GM12878 (cell line): ENCODE measurements around the gene YKT6. TPM values are rescaled to one million over a fixed set of nuclear protein-coding genes. Genes with fewer than 3 reads are reported as not detected.

Experiments
- BACH1 ChIP-seq: fragments of 450-650 bp; IDR thresholded peaks from 2 replicates; pipeline ENCODE4 v1.6.1; 2017; ENCODE audit warnings: mild to moderate bottlenecking, borderline replicate concordance
- BMI1 ChIP-seq: fragments of 450-650 bp; IDR thresholded peaks from 2 replicates; pipeline ENCODE4 v1.6.1; 2016; ENCODE audit warnings: mild to moderate bottlenecking, moderate library complexity, borderline replicate concordance
- CBFB ChIP-seq: IDR thresholded peaks from 2 replicates; pipeline ENCODE4 v1.6.1; 2016; ENCODE audit warnings: antibody characterized with exemption, low read depth
- EP300 ChIP-seq, 2 experiments: fragments of 150-350 bp in 1 of 2; IDR thresholded peaks; 2 replicates each; pipeline ENCODE4 v1.6.1; 2011 to 2012; ENCODE audit warnings: low read depth in 2 of 2, low read length in 2 of 2, borderline replicate concordance in 1 of 2, improper control_type of control experiment in 1 of 2, inconsistent platforms in 1 of 2; ENCODE audit not compliant: control insufficient read depth in 1 of 2
- JUND ChIP-seq: IDR thresholded peaks from 2 replicates; pipeline ENCODE4 v1.6.1; 2012; ENCODE audit warnings: low read depth, mild to moderate bottlenecking, low read length, improper control_type of control experiment, moderate library complexity
- MYB ChIP-seq: fragments of 150-350 bp; IDR thresholded peaks from 2 replicates; pipeline ENCODE4 v1.6.1; 2014; ENCODE audit warnings: mild to moderate bottlenecking, low read depth, low read length, borderline replicate concordance
- NFIC ChIP-seq: IDR thresholded peaks from 2 replicates; pipeline ENCODE4 v1.6.1; 2012; ENCODE audit warnings: low read depth, mild to moderate bottlenecking, inconsistent platforms, low read length, moderate library complexity
- NR2C2 ChIP-seq: IDR thresholded peaks from 2 replicates; pipeline ENCODE4 v1.6.1; 2011; ENCODE audit warnings: borderline replicate concordance, low read depth; ENCODE audit not compliant: control insufficient read depth, insufficient read length
- PAX8 ChIP-seq: fragments of 450-650 bp; IDR thresholded peaks from 2 replicates; pipeline ENCODE4 v1.6.1; 2017; ENCODE audit warnings: mild to moderate bottlenecking, moderate library complexity
- POU2F2 ChIP-seq: IDR thresholded peaks from 3 replicates; pipeline ENCODE4 v1.6.1; 2011; ENCODE audit warnings: low read depth, mild to moderate bottlenecking, low read length, borderline replicate concordance
- RFX5 ChIP-seq: IDR thresholded peaks from 2 replicates; pipeline ENCODE4 v1.6.1; 2011; ENCODE audit warnings: low read depth, low read length, improper control_type of control experiment
- TCF7 ChIP-seq: IDR thresholded peaks from 2 replicates; pipeline ENCODE4 v1.6.1; 2014; ENCODE audit warnings: antibody characterized with exemption, borderline replicate concordance
- ZNF207 ChIP-seq: fragments of 450-650 bp; IDR thresholded peaks from 2 replicates; pipeline ENCODE4 v1.6.1; 2014; ENCODE audit warnings: antibody characterized with exemption, mild to moderate bottlenecking, borderline replicate concordance
- polyA plus RNA-seq, 11 experiments: library from polyadenylated mRNA; depleted of rRNA in 4 of 11; unstranded in 6 of 11; stranded (reverse) in 5 of 11; fragments of >200 nt; fragmentation: Nextera tagmentation in 4 of 11; fragmentation: Illumina TruSeq in 1 of 11; extraction: Ambion mirVana in 4 of 11; extraction: Trizol in 1 of 11; gene quantifications; 1 replicate in 1 of 11; 2 replicates in 10 of 11; pipeline versions ENCODE4 v1.2.1 to v1.2.3, GENCODE V29; 2011 to 2016; ENCODE audit warnings: inconsistent platforms in 2 of 11, missing spikeins in 2 of 11, low read depth in 1 of 11
- total RNA-seq, 4 experiments: library from RNA; depleted of rRNA in 3 of 4; stranded (reverse); fragments of >200 nt in 3 of 4; fragmentation: Illumina TruSeq in 1 of 4; extraction: Trizol in 1 of 4; gene quantifications; 2 replicates each; pipeline versions ENCODE4 v1.2.1 to v1.2.3, GENCODE V29; 2013 to 2021
- TF ChIP-seq, protein P1 (sequence below): fragments of 450-650 bp; formaldehyde crosslinking; IDR thresholded peaks from 2 replicates; pipeline ENCODE4 v1.5.0; 2022; ENCODE audit warnings: mild to moderate bottlenecking, missing genetic modification characterization
- TF ChIP-seq, protein P2 (sequence below): fragments of 450-650 bp; IDR thresholded peaks from 2 replicates; pipeline ENCODE4 v1.6.1; 2016; ENCODE audit warnings: mild to moderate bottlenecking
- TF ChIP-seq, protein P3 (sequence below): fragments of 450-650 bp; IDR thresholded peaks from 2 replicates; pipeline ENCODE4 v1.6.1; 2017; ENCODE audit warnings: antibody characterized with exemption, mild to moderate bottlenecking, moderate library complexity

The YKT6 gene
- total and polyA plus RNA-seq, 10 of the 15 experiments (the other 5 are each of a cell fraction or from before 2014, with no cell fraction given), result 1.7 to 95.2 (median 70.5) TPM

DNA sequence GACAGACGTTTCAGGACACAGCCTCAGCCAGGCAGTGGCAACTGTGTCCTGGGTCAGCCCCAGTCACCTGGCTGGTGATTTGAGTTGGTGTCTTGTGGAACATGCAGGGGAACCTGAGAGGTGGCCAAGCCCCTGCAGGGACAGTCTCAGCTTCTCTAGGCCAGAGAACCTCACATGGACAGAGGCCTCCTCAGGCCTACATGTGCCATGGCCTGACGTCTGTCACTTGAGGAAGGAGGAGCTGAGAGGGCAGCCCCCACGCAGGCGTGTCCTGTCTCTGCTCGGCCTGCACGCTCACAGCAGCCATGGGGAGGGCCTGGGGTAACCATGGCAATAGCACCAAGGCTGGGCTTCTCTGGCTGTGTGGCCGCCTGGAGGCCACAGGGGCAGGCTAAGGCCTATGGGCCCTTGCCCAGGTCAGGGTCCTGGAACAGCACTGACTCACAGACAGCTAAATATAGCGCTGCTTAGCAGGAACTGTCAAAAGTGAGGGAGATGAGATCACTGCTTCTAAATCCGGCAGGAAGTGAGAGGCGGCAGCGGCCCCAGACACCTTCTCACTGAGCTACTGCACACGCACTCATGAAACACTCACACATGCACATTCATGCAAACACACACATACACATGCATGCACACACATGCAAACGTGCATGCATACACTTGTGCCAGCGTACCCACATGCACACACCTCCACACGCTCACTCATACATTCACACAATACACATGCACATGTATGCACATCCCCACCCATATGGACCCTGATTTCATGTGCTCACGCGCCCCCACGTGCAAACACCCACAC lies 57.0 kb downstream of the YKT6 start (continued):
- peak; percentile 82; the same call in 1 of the 2 replicates for TF ChIP-seq JUND
- peak; percentile 69 to 93 for TF ChIP-seq EP300 (IDR thresholded peaks at IDR 0.05; ENCODE audit: borderline replicate concordance in 1 of 2, control insufficient read depth in 1 of 2, low read depth in 2 of 2, low read length in 2 of 2)
- peak; percentile 96 for TF ChIP-seq BMI1
- TF ChIP-seq ZNF207, result peak; percentile 53; the same call in 1 of the 2 replicates
- peak; percentile 88; the same call in 1 of the 2 replicates for TF ChIP-seq PAX8
- no peak for TF ChIP-seq TCF7
- TF ChIP-seq POU2F2, result peak; percentile 95; the same call in 2 of the 3 replicates
- no peak for TF ChIP-seq MYB
- TF ChIP-seq CBFB, result peak; percentile 68; the same call in 1 of the 2 replicates
- TF ChIP-seq, protein P1, sequence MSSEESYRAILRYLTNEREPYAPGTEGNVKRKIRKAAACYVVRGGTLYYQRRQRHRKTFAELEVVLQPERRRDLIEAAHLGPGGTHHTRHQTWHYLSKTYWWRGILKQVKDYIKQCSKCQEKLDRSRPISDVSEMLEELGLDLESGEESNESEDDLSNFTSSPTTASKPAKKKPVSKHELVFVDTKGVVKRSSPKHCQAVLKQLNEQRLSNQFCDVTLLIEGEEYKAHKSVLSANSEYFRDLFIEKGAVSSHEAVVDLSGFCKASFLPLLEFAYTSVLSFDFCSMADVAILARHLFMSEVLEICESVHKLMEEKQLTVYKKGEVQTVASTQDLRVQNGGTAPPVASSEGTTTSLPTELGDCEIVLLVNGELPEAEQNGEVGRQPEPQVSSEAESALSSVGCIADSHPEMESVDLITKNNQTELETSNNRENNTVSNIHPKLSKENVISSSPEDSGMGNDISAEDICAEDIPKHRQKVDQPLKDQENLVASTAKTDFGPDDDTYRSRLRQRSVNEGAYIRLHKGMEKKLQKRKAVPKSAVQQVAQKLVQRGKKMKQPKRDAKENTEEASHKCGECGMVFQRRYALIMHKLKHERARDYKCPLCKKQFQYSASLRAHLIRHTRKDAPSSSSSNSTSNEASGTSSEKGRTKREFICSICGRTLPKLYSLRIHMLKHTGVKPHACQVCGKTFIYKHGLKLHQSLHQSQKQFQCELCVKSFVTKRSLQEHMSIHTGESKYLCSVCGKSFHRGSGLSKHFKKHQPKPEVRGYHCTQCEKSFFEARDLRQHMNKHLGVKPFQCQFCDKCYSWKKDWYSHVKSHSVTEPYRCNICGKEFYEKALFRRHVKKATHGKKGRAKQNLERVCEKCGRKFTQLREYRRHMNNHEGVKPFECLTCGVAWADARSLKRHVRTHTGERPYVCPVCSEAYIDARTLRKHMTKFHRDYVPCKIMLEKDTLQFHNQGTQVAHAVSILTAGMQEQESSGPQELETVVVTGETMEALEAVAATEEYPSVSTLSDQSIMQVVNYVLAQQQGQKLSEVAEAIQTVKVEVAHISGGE (CRISPR knock-in tag), result no peak
- TF ChIP-seq, protein P2, sequence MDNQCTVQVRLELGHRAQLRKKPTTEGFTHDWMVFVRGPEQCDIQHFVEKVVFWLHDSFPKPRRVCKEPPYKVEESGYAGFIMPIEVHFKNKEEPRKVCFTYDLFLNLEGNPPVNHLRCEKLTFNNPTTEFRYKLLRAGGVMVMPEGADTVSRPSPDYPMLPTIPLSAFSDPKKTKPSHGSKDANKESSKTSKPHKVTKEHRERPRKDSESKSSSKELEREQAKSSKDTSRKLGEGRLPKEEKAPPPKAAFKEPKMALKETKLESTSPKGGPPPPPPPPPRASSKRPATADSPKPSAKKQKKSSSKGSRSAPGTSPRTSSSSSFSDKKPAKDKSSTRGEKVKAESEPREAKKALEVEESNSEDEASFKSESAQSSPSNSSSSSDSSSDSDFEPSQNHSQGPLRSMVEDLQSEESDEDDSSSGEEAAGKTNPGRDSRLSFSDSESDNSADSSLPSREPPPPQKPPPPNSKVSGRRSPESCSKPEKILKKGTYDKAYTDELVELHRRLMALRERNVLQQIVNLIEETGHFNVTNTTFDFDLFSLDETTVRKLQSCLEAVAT, result peak; percentile 54; the same call in 1 of the 2 replicates
- TF ChIP-seq, protein P3, sequence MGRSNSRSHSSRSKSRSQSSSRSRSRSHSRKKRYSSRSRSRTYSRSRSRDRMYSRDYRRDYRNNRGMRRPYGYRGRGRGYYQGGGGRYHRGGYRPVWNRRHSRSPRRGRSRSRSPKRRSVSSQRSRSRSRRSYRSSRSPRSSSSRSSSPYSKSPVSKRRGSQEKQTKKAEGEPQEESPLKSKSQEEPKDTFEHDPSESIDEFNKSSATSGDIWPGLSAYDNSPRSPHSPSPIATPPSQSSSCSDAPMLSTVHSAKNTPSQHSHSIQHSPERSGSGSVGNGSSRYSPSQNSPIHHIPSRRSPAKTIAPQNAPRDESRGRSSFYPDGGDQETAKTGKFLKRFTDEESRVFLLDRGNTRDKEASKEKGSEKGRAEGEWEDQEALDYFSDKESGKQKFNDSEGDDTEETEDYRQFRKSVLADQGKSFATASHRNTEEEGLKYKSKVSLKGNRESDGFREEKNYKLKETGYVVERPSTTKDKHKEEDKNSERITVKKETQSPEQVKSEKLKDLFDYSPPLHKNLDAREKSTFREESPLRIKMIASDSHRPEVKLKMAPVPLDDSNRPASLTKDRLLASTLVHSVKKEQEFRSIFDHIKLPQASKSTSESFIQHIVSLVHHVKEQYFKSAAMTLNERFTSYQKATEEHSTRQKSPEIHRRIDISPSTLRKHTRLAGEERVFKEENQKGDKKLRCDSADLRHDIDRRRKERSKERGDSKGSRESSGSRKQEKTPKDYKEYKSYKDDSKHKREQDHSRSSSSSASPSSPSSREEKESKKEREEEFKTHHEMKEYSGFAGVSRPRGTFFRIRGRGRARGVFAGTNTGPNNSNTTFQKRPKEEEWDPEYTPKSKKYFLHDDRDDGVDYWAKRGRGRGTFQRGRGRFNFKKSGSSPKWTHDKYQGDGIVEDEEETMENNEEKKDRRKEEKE, result peak; percentile 73; the same call in 1 of the 2 replicates
- TF ChIP-seq BACH1, result peak; percentile 44
- no peak for TF ChIP-seq RFX5
- peak; percentile 93; the same call in 1 of the 2 replicates for TF ChIP-seq NFIC
- TF ChIP-seq NR2C2, result no peak
